Erythroblast (primary cell): ENCODE results near the gene CST5.

Experiments
- GATA1 ChIP-seq: IDR thresholded peaks from 2 replicates; pipeline ENCODE4 v1.6.1; 2011; ENCODE audit warnings: low read depth, mild to moderate bottlenecking, control low read depth, low read length, moderate library complexity
- POLR2A ChIP-seq: IDR thresholded peaks from 2 replicates; pipeline ENCODE4 v1.6.1; 2011; ENCODE audit warnings: mild to moderate bottlenecking, low read length

GRCh38 chr20:23923311-23923710, 43.8 kb upstream of the CST5 start:
- no peak for TF ChIP-seq POLR2A
- TF ChIP-seq GATA1 = no peak
